ENCODE data around the gene EMCN.

EMCN gene

GRCh38 chr4:100361336-100361735 is 156.5 kb downstream of the EMCN start:
- WGBS, 2 donors (ENCODE audit: extremely low coverage in 2 of 2, insufficient read length in 2 of 2, insufficient replicate concordance in 1 of 2), result no CpG with 5 or more reads among the region's 1 CpG
- peaks cover 0 to 2% of the 10 kb centered on the region in 2 donors for H3K4me1 ChIP-seq (ENCODE audit: control insufficient read depth in 2 of 2, insufficient read depth in 1 of 2, low read depth in 1 of 2, low read length in 2 of 2)
- no peak overlapping the region for H2AK5ac ChIP-seq (ENCODE audit: low read depth, low read length)
- H2BK5ac ChIP-seq (ENCODE audit: low read length), result no peak overlapping the region
- H2BK15ac ChIP-seq (ENCODE audit: low read length), result no peak overlapping the region
- H2BK12ac ChIP-seq (ENCODE audit: low read length), result no peak overlapping the region
- H2BK120ac ChIP-seq (ENCODE audit: low read depth, low read length), result no peak overlapping the region
- no peaks in the 10 kb centered on the region for H3K79me1 ChIP-seq (ENCODE audit: low read depth, low read length)
- H3K14ac ChIP-seq (ENCODE audit: low read length), result no peak overlapping the region
- DNase-seq (ENCODE audit: low spot score), result no peak
- no peak overlapping the region for H3K23ac ChIP-seq (ENCODE audit: low read depth, low read length, poor library complexity)
- no peak overlapping the region for H3K4ac ChIP-seq (ENCODE audit: low read length)
- H4K8ac ChIP-seq (ENCODE audit: low read depth, low read length), result no peak overlapping the region
- no peak overlapping the region for H2AFZ ChIP-seq (ENCODE audit: low read length)
- no peak overlapping the region for H3K9ac ChIP-seq (ENCODE audit: low read depth, low read length, poor library complexity)
- no peak overlapping the region for H3K4me2 ChIP-seq (ENCODE audit: insufficient read depth, low read length, poor library complexity, severe bottlenecking)
- H3K4me3 ChIP-seq (ENCODE audit: low read length in 2 of 2), result no peak overlapping the region
- H4K91ac ChIP-seq (ENCODE audit: low read depth, low read length, poor library complexity), result no peak overlapping the region
- H3K27me3 ChIP-seq (ENCODE audit: control insufficient read depth in 3 of 3, insufficient read depth in 3 of 3, low read depth in 1 of 3, low read length in 3 of 3), result no peaks in the 10 kb centered on the region
- no peaks in the 10 kb centered on the region for H3K36me3 ChIP-seq (replicated peaks in 1 of 2; ENCODE audit: control insufficient read depth in 2 of 2, insufficient read depth in 2 of 2, low read length in 2 of 2)
- no peaks in the 10 kb centered on the region for H3K9me3 ChIP-seq (replicated peaks in 1 of 2; ENCODE audit: control insufficient read depth in 2 of 2, insufficient read depth in 1 of 2, low read depth in 1 of 2, low read length in 2 of 2)
- H3K27ac ChIP-seq (replicated peaks; ENCODE audit: low read length), result no peak overlapping the region
- no peak overlapping the region for H3K18ac ChIP-seq (ENCODE audit: low read length)

DNA sequence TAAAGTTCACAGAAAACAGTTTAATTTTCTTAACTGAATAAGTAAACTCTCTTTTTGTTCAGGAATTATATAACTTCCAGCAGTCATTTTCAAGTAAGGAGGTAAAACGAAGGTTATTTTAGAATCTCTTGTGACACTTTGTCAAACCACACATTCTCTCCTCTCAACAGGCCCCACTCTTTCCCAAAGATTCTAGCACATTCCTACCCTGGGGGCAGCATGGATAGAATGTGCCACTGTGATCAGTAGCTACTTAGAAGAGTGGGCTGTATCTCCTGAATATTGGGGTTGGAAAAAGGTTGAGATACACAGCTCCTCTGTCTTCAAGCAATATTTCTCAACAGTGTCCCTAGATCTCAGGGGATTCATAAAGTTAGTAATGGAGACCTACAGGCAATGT is 157.6 kb downstream of the EMCN start:
- no peak overlapping the region for H3K23ac ChIP-seq (ENCODE audit: low read depth, low read length, poor library complexity)
- H2AFZ ChIP-seq (ENCODE audit: low read length), result no peak overlapping the region
- H2AK5ac ChIP-seq (ENCODE audit: low read depth, low read length), result no peak overlapping the region
- no peak overlapping the region for H4K8ac ChIP-seq (ENCODE audit: low read depth, low read length)
- no CpG with 5 or more reads among the region's 1 CpG for WGBS, 2 donors (ENCODE audit: extremely low coverage in 2 of 2, insufficient read length in 2 of 2, insufficient replicate concordance in 1 of 2)
- no peak overlapping the region for H3K27ac ChIP-seq (replicated peaks; ENCODE audit: low read length)
- H3K4ac ChIP-seq (ENCODE audit: low read length), result no peak overlapping the region
- no peak overlapping the region for H3K9ac ChIP-seq (ENCODE audit: low read depth, low read length, poor library complexity)
- no peak overlapping the region for H3K4me3 ChIP-seq (ENCODE audit: low read length in 2 of 2)
- no peaks in the 10 kb centered on the region for H3K79me1 ChIP-seq (ENCODE audit: low read depth, low read length)
- no peak overlapping the region for H3K18ac ChIP-seq (ENCODE audit: low read length)
- H4K91ac ChIP-seq (ENCODE audit: low read depth, low read length, poor library complexity), result no peak overlapping the region
- H3K9me3 ChIP-seq (replicated peaks in 1 of 2; ENCODE audit: control insufficient read depth in 2 of 2, insufficient read depth in 1 of 2, low read depth in 1 of 2, low read length in 2 of 2), result no peaks in the 10 kb centered on the region
- H3K36me3 ChIP-seq (replicated peaks in 1 of 2; ENCODE audit: control insufficient read depth in 2 of 2, insufficient read depth in 2 of 2, low read length in 2 of 2), result no peaks in the 10 kb centered on the region
- H3K4me2 ChIP-seq (ENCODE audit: insufficient read depth, low read length, poor library complexity, severe bottlenecking), result no peak overlapping the region
- no peak overlapping the region for H2BK12ac ChIP-seq (ENCODE audit: low read length)
- H3K4me1 ChIP-seq (ENCODE audit: control insufficient read depth in 2 of 2, insufficient read depth in 1 of 2, low read depth in 1 of 2, low read length in 2 of 2), result no peaks in the 10 kb centered on the region
- H2BK15ac ChIP-seq (ENCODE audit: low read length), result no peak overlapping the region
- DNase-seq (ENCODE audit: low spot score), result no peak
- no peak overlapping the region for H2BK120ac ChIP-seq (ENCODE audit: low read depth, low read length)
- no peaks in the 10 kb centered on the region for H3K27me3 ChIP-seq (ENCODE audit: control insufficient read depth in 3 of 3, insufficient read depth in 3 of 3, low read depth in 1 of 3, low read length in 3 of 3)
- H2BK5ac ChIP-seq (ENCODE audit: low read length), result no peak overlapping the region
- H3K14ac ChIP-seq (ENCODE audit: low read length), result no peak overlapping the region

GRCh38 chr4:100359441-100359840 is 158.4 kb downstream of the EMCN start:
- Histone ChIP-seq H3K27ac (replicated peaks; ENCODE audit: low read length) (no peak overlapping the region), H2BK15ac (ENCODE audit: low read length) (no peak overlapping the region), H3K4me2 (ENCODE audit: insufficient read depth, low read length, poor library complexity, severe bottlenecking) (no peak overlapping the region), H3K4me1 (ENCODE audit: control insufficient read depth in 2 of 2, insufficient read depth in 1 of 2, low read depth in 1 of 2, low read length in 2 of 2) (no peaks in the 10 kb centered on the region), H3K23ac (ENCODE audit: low read depth, low read length, poor library complexity) (no peak overlapping the region), H3K79me1 (ENCODE audit: low read depth, low read length) (no peaks in the 10 kb centered on the region), H2BK120ac (ENCODE audit: low read depth, low read length) (no peak overlapping the region), H3K4me3 (ENCODE audit: low read length in 2 of 2) (no peak overlapping the region), H3K9me3 (replicated peaks in 1 of 2; ENCODE audit: control insufficient read depth in 2 of 2, insufficient read depth in 1 of 2, low read depth in 1 of 2, low read length in 2 of 2) (no peaks in the 10 kb centered on the region), H2AK5ac (ENCODE audit: low read depth, low read length) (no peak overlapping the region), H3K18ac (ENCODE audit: low read length) (no peak overlapping the region), H3K14ac (ENCODE audit: low read length) (no peak overlapping the region), H2BK5ac (ENCODE audit: low read length) (no peak overlapping the region), H2BK12ac (ENCODE audit: low read length) (no peak overlapping the region), H3K4ac (ENCODE audit: low read length) (no peak overlapping the region), H3K9ac (ENCODE audit: low read depth, low read length, poor library complexity) (no peak overlapping the region), H4K91ac (ENCODE audit: low read depth, low read length, poor library complexity) (no peak overlapping the region), H3K27me3 (ENCODE audit: control insufficient read depth in 3 of 3, insufficient read depth in 3 of 3, low read depth in 1 of 3, low read length in 3 of 3) (no peaks in the 10 kb centered on the region), H3K36me3 (replicated peaks in 1 of 2; ENCODE audit: control insufficient read depth in 2 of 2, insufficient read depth in 2 of 2, low read length in 2 of 2) (no peaks in the 10 kb centered on the region), H4K8ac (ENCODE audit: low read depth, low read length) (no peak overlapping the region), H2AFZ (ENCODE audit: low read length) (no peak overlapping the region)
- no CpG with 5 or more reads among the region's 2 CpGs for WGBS, 2 donors (ENCODE audit: extremely low coverage in 2 of 2, insufficient read length in 2 of 2, insufficient replicate concordance in 1 of 2)
- no peak for DNase-seq (ENCODE audit: low spot score)

GRCh38 chr4:100357542-100357941 is 160.3 kb downstream of the EMCN start:
- no peak overlapping the region for H3K18ac ChIP-seq (ENCODE audit: low read length)
- H3K4me2 ChIP-seq (ENCODE audit: insufficient read depth, low read length, poor library complexity, severe bottlenecking), result no peak overlapping the region
- H2AFZ ChIP-seq (ENCODE audit: low read length), result no peak overlapping the region
- H3K27ac ChIP-seq (replicated peaks; ENCODE audit: low read length), result no peak overlapping the region
- no peak overlapping the region for H2BK15ac ChIP-seq (ENCODE audit: low read length)
- H4K91ac ChIP-seq (ENCODE audit: low read depth, low read length, poor library complexity), result no peak overlapping the region
- no peak overlapping the region for H3K9ac ChIP-seq (ENCODE audit: low read depth, low read length, poor library complexity)
- no peaks in the 10 kb centered on the region for H3K4me1 ChIP-seq (ENCODE audit: control insufficient read depth in 2 of 2, insufficient read depth in 1 of 2, low read depth in 1 of 2, low read length in 2 of 2)
- no peak overlapping the region for H3K4ac ChIP-seq (ENCODE audit: low read length)
- H3K36me3 ChIP-seq (replicated peaks in 1 of 2; ENCODE audit: control insufficient read depth in 2 of 2, insufficient read depth in 2 of 2, low read length in 2 of 2), result no peaks in the 10 kb centered on the region
- no peaks in the 10 kb centered on the region for H3K9me3 ChIP-seq (replicated peaks in 1 of 2; ENCODE audit: control insufficient read depth in 2 of 2, insufficient read depth in 1 of 2, low read depth in 1 of 2, low read length in 2 of 2)
- H3K4me3 ChIP-seq (ENCODE audit: low read length in 2 of 2), result no peak overlapping the region
- DNase-seq (ENCODE audit: low spot score), result no peak
- WGBS, 2 donors (ENCODE audit: extremely low coverage in 2 of 2, insufficient read length in 2 of 2, insufficient replicate concordance in 1 of 2), result no CpG with 5 or more reads among the region's 1 CpG
- H2BK5ac ChIP-seq (ENCODE audit: low read length), result no peak overlapping the region
- H3K23ac ChIP-seq (ENCODE audit: low read depth, low read length, poor library complexity), result no peak overlapping the region
- no peak overlapping the region for H4K8ac ChIP-seq (ENCODE audit: low read depth, low read length)
- H2BK12ac ChIP-seq (ENCODE audit: low read length), result no peak overlapping the region
- H3K27me3 ChIP-seq (ENCODE audit: control insufficient read depth in 3 of 3, insufficient read depth in 3 of 3, low read depth in 1 of 3, low read length in 3 of 3), result no peaks in the 10 kb centered on the region
- H3K14ac ChIP-seq (ENCODE audit: low read length), result no peak overlapping the region
- no peak overlapping the region for H2BK120ac ChIP-seq (ENCODE audit: low read depth, low read length)
- H2AK5ac ChIP-seq (ENCODE audit: low read depth, low read length), result no peak overlapping the region
- no peaks in the 10 kb centered on the region for H3K79me1 ChIP-seq (ENCODE audit: low read depth, low read length)
